Nephron (organoid): Measurements from ENCODE around the gene MSANTD4.

Experiments
- H3K27ac Mint-ChIP-seq, 3 experiments: 2 replicates each; pipeline ENCODE4 v1.8.0; 2020; ENCODE audit warnings: mixed read lengths in 3 of 3, mild to moderate bottlenecking in 2 of 3, moderate library complexity in 1 of 3
- H3K27me3 Mint-ChIP-seq: 2 replicates; pipeline ENCODE4 v1.8.0; 2021; ENCODE audit warnings: low read depth, mild to moderate bottlenecking, moderate library complexity, mixed read lengths
- H3K36me3 Mint-ChIP-seq: 2 replicates; pipeline ENCODE4 v1.8.0; 2020; ENCODE audit warnings: low read depth, mixed read lengths
- H3K4me1 Mint-ChIP-seq: 2 replicates; pipeline ENCODE4 v1.8.0; 2020; ENCODE audit warnings: mixed read lengths
- H3K4me3 Mint-ChIP-seq, 3 experiments: 2 replicates each; pipeline ENCODE4 v1.8.0; 2020; ENCODE audit warnings: mild to moderate bottlenecking in 3 of 3, mixed read lengths in 3 of 3, moderate library complexity in 2 of 3
- H3K9me3 Mint-ChIP-seq: 2 replicates; pipeline ENCODE4 v1.8.0; 2020; ENCODE audit warnings: mixed read lengths
- TF ChIP-seq, protein P1 (sequence below), 3 experiments: fragments of 200-600 bp; sonication (generic); IDR thresholded peaks; one replicate each; pipeline ENCODE4 v1.5.0; 2021; ENCODE audit warnings: antibody characterized with exemption in 3 of 3; ENCODE audit not compliant: unreplicated experiment in 3 of 3

MSANTD4 gene

DNA sequence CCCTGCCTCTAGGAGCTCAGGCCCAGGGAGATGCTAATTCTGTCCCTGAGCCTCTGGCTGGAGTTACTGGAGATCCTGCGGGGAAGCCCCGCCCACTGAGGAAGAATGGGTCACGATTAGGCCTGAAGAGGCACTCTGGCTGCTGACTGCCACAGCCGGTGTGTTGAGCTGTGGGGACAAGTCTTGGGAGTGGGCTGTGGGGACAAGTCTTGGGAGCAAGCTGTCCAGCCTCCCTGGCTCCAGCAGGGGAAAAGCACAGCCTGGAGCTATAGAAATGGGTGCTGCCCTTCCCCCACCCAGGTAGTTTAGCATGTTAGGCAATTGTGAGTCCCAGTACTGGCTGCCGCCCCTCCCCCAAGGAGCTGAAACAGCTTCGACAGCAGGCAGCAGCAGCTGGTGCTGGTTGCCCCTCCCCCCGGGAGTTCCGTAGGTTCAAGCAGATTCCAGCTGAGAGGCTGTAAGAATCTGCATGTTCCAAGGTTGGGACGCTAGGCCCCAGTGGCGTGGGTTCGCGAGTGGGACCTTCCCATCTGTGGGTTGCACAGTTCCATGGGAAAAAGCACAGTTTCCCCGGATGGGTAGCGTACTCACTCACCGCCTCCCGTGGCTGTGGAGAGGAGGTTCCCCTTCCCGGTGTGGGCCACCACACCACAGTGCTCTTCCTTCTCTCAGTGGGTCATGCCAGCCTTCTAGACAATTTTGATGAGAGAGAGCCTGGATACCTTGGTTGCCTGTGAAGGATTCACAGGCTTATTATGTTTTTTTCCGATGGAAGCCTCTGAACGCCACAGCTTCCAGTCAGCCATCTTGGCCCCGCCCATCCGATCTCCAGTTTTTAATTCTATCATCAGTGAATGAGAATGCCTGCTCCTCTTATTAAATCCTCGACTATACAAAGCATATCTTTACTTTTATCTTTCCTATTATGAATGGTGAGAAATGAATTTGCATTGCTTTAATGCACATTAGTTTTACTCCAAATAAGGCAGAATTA lies 61.5 kb downstream of the MSANTD4 start:
- Mint-ChIP-seq H3K4me3 (no peak overlapping the region), H3K36me3 (no peaks in the 10 kb centered on the region), H3K4me1 (no peaks in the 10 kb centered on the region), H3K9me3 (peaks cover 16% of the 10 kb centered on the region), H3K27me3 (no peaks in the 10 kb centered on the region), H3K27ac (no peak overlapping the region)
- TF ChIP-seq, protein P1, sequence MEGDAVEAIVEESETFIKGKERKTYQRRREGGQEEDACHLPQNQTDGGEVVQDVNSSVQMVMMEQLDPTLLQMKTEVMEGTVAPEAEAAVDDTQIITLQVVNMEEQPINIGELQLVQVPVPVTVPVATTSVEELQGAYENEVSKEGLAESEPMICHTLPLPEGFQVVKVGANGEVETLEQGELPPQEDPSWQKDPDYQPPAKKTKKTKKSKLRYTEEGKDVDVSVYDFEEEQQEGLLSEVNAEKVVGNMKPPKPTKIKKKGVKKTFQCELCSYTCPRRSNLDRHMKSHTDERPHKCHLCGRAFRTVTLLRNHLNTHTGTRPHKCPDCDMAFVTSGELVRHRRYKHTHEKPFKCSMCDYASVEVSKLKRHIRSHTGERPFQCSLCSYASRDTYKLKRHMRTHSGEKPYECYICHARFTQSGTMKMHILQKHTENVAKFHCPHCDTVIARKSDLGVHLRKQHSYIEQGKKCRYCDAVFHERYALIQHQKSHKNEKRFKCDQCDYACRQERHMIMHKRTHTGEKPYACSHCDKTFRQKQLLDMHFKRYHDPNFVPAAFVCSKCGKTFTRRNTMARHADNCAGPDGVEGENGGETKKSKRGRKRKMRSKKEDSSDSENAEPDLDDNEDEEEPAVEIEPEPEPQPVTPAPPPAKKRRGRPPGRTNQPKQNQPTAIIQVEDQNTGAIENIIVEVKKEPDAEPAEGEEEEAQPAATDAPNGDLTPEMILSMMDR (IDR thresholded peaks at IDR 0.05; ENCODE audit: unreplicated experiment in 3 of 3): no peak
